Measurements from ENCODE around the gene STAB2. TPM values are rescaled to one million over a fixed set of nuclear protein-coding genes. Genes with fewer than 3 reads are reported as not detected.

The STAB2 gene
- total and polyA plus RNA-seq, 5 experiments from 2014 or later = not detected

DNA sequence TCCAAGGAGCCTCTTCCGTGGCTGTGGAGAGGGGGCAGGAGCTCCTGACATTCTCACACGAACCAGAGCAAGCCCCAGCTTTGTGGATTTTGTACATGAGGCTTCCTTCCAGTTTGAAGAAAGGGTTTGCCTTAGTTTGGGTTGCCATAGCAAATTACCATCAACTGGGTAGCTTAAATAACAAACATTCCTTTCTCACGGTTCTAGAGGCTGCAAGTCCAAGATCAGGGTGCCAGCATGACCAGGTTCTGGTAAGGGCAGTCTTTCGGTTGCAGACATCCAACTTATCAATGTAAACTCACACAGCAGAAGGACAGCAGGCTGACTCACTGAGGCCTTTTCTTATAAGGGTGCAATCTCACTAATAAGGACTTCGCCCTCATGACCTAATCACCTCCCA is 25.9 kb upstream of the STAB2 start:
- Mint-ChIP-seq H3K36me3 (peaks cover 0 to 19% (median 0%) of the 10 kb centered on the region in 3 donors), H3K27ac (no peak overlapping the region), H3K9me3 (peaks cover 6 to 34% (median 18%) of the 10 kb centered on the region in 9 donors), H3K4me3 (no peak overlapping the region), H3K4me1 (no peaks in the 10 kb centered on the region), H3K27me3 (peaks cover 15 to 62% (median 21%) of the 10 kb centered on the region in 5 donors)
- DNase-seq (no peak), ATAC-seq (no peak)
- POLR2A ChIA-PET = no interaction called here

DNA sequence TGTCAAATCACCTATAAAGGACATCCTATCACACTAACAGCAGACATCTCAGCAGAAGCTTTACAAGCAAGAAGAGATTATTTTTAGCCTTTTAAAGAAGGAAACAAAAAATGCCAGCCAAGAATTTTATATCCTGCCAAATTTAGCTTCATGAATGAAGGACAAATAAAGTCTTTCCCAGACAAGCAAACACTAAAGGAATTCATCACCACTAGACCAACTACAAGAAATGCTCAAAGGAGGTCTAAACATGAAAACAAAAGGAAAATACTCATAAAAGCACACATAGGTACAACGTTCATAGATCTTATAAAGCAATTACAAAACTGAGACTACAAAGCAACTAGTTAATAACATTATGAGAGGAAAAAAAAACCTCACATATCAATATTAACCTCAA is 20.7 kb upstream of the STAB2 start:
- H3K36me3 Mint-ChIP-seq = peaks cover 2 to 37% (median 3%) of the 10 kb centered on the region in 3 donors

DNA sequence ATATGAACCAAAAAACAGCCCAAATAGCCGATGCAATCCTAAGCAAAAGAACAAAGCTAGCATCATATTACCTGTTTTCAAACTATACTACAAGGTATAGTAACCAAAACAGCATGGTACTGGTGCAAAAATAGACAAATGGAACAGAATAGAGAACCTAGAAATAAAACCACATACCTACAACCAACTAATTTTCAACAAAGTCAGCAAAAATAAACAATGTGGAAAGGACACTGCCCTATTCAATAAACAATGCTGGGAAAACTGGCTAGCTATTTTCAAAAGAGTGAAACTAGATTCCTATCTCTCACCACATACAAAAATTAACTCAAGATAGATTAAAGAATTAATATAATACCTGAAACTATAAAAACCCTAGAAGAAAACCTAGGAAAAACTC is 17.8 kb upstream of the STAB2 start:
- Mint-ChIP-seq H3K4me3 (no peak overlapping the region), H3K27ac (no peak overlapping the region), H3K27me3 (peaks cover 47 to 71% (median 57%) of the 10 kb centered on the region in 5 donors), H3K4me1 (no peaks in the 10 kb centered on the region), H3K36me3 (peaks cover 2 to 32% (median 3%) of the 10 kb centered on the region in 3 donors), H3K9me3 (peaks cover 11 to 43% (median 37%) of the 10 kb centered on the region in 9 donors)
- DNase-seq (no peak), ATAC-seq (no peak)
- POLR2A ChIA-PET = no interaction called here

More for the DNA sequence above, 20.7 kb upstream of the STAB2 start:
- Mint-ChIP-seq H3K4me1 (no peaks in the 10 kb centered on the region), H3K4me3 (no peak overlapping the region), H3K27ac (no peak overlapping the region), H3K27me3 (peaks cover 46 to 72% (median 50%) of the 10 kb centered on the region in 5 donors), H3K9me3 (peaks cover 13 to 53% (median 41%) of the 10 kb centered on the region in 9 donors)
- ATAC-seq (no peak), DNase-seq (no peak)
- POLR2A ChIA-PET = no interaction called here

DNA sequence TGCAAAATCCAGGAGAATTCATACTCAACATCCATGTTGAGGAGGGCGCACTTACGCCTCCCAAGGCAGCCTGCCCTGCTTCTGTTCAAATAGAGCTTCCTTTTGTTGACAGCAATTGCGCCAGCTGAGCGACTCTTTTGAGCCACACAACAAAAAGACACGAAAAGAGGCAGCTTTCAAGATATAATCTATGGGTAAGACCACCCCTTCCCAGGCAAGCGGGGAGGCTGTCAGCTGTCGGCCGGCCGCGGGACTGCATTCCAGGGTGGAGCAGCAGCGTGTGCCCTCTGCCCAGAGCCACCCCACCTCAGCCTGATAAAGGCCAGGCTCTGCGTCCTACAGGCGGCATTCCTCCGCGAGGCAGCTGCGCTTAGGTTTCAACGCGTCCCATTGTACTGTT is 15.8 kb upstream of the STAB2 start:
- POLR2A ChIA-PET = no interaction called here
- Mint-ChIP-seq H3K4me1 (peaks cover 4 to 11% (median 8%) of the 10 kb centered on the region in 4 donors), H3K4me3 (no peak overlapping the region), H3K36me3 (peaks cover 2 to 17% (median 3%) of the 10 kb centered on the region in 3 donors), H3K27ac (no peak overlapping the region), H3K27me3 (peaks cover 60 to 86% (median 72%) of the 10 kb centered on the region in 5 donors), H3K9me3 (peaks cover 3 to 29% (median 19%) of the 10 kb centered on the region in 9 donors)
- DNase-seq (no peak), ATAC-seq (no peak)

DNA sequence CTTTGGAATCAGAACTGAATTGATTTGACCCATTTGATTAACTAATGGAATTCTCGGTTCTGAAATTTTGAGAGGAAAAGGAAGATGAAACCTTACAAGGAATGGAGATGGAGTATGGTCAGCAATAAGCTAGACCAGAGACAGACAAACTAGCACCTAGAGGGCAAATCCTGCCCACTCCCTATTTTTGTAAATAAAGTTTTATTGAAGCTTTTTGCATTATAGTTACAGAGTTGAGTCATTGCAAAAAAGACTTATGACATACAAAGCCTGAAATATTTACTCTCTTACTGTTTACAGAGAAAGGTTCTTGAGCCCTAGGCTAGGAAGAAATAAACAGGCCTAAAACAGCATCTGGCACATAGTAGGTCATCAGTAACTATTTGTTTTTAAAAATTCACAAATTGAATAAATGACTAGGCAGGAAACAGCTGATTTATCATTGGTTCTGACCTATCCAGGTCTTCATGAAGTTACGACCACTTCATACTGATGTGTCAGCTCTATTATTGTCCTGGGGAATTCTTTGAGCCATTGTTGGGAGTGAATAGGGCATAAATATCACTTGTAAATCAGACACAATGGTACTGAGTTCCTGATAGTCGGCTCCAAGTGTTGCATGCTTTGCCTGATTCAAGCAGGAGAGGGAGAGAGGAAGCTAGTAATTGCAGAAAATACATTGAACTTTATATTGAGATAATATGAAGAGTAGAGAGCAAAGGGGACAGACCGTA is 14.6 kb upstream of the STAB2 start:
- Mint-ChIP-seq H3K27ac (no peak overlapping the region), H3K9me3 (peaks cover 3 to 18% (median 7%) of the 10 kb centered on the region in 9 donors), H3K36me3 (peaks cover 0 to 5% (median under 1%) of the 10 kb centered on the region in 3 donors), H3K27me3 (peaks cover 57 to 80% (median 72%) of the 10 kb centered on the region in 5 donors), H3K4me1 (peaks cover 4 to 11% (median 8%) of the 10 kb centered on the region in 4 donors), H3K4me3 (no peak overlapping the region)
- ATAC-seq = no peak
- POLR2A ChIA-PET = no interaction called here
- no peak for DNase-seq

DNA sequence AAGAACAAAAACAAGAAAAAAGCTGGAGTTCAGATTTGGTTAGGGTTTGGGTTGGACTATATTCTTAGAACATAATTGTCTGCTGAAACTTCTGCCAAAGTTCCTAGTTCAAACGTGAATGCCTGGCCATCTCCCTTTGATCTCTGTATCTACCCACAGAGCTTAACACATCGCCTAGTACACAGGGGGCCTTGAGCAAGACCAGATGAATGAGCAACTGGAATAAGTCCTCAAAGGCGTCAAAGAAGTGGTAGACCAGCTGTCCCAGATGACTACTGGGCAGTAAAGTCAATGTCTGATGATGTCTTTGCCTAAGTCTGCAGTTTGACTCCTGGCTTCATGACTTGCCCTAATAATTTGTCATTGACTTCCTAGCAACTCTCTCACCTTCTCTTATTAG is 13.9 kb upstream of the STAB2 start:
- Mint-ChIP-seq H3K4me1 (peaks cover 4 to 11% (median 8%) of the 10 kb centered on the region in 4 donors), H3K27ac (no peak overlapping the region), H3K4me3 (no peak overlapping the region), H3K36me3 (no peaks in the 10 kb centered on the region), H3K27me3 (peaks cover 53 to 75% (median 67%) of the 10 kb centered on the region in 5 donors), H3K9me3 (peaks cover 0 to 12% (median under 1%) of the 10 kb centered on the region in 9 donors)
- POLR2A ChIA-PET = no interaction called here
- no peak for DNase-seq
- ATAC-seq = no peak

DNA sequence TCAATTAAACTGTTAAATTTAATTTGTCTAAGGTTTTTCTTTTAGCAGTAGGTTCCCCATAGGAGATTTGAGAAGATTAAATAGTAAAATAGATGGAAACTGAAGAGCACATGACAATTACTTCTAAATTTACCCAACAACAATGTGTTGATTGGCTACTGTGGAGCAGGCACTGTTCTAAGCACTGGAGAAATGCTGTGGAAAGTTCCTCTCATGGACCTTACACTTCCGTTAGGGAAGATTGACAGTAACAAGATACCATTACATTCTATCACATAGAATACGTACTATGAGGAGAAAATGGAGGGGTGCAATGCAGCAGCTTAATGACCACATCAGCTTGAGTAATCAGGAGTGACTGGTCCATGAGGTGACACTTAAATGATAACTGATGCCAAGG is 8.1 kb upstream of the STAB2 start:
- Mint-ChIP-seq H3K27me3 (peaks cover 23 to 54% (median 37%) of the 10 kb centered on the region in 5 donors), H3K4me3 (no peak overlapping the region)
- POLR2A ChIA-PET = interaction anchor here (0.6 kb wide), 1 partner anchor 387 kb away, joined by 3 read pairs; the partner anchor contains the start of gene TDG

DNA sequence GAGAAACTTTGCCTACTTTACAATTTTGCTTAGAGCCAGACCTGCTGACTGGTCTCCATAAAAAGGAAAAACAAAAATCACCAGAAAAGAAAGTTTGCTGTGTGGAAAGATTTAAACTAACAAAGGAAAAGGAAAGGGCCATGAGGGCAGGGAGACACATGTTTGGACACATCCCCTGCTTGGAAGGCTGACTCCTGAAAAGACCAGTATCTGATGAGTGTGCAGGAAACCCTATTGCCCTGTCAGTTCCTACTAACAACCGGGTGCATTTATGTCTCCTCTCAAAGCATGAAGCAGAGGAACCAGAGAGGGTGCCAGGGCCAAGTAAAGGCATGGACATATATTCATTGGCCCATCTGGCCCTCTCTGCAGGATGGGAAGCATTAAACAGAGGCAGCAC is 7.0 kb upstream of the STAB2 start:
- no peaks in the 10 kb centered on the region for H3K36me3 Mint-ChIP-seq
- DNase-seq (no peak), ATAC-seq (no peak)
- no peaks in the 10 kb centered on the region for H3K9me3 Mint-ChIP-seq
- no peak overlapping the region for H3K4me3 Mint-ChIP-seq
- POLR2A ChIA-PET = no interaction called here
- peaks cover 3 to 6% (median 5%) of the 10 kb centered on the region in 4 donors for H3K4me1 Mint-ChIP-seq
- peaks cover 17 to 55% (median 34%) of the 10 kb centered on the region in 5 donors for H3K27me3 Mint-ChIP-seq
- H3K27ac Mint-ChIP-seq = no peak overlapping the region

More for the DNA sequence above, 8.1 kb upstream of the STAB2 start:
- Mint-ChIP-seq H3K9me3 (no peaks in the 10 kb centered on the region), H3K36me3 (no peaks in the 10 kb centered on the region), H3K4me1 (peaks cover 4 to 11% (median 8%) of the 10 kb centered on the region in 4 donors), H3K27ac (no peak overlapping the region)
- ATAC-seq = no peak
- DNase-seq = no peak

DNA sequence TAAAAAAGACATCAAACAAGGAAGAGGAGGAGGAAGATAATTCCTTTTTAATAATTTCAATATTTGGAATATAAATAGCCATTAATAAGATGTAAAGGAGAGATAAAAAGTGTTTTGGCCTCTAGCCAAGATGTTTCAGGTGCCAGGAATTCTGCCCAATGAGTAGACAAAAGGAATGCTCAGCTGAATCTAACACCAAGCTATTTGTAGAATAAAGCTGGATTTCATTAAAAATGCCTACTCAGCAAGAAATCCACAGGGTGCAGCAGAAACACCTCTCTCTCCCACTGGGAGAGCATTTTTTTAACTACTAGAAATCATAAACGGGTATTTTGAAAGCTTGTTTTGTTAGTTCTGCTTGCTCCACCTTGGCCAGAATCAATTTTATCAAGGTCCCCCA is 4.1 kb upstream of the STAB2 start:
- no peak overlapping the region for H3K27ac Mint-ChIP-seq
- no peaks in the 10 kb centered on the region for H3K9me3 Mint-ChIP-seq
- ATAC-seq (no peak), DNase-seq (no peak)
- POLR2A ChIA-PET = no interaction called here
- H3K4me1 Mint-ChIP-seq = no peaks in the 10 kb centered on the region
- H3K36me3 Mint-ChIP-seq = no peaks in the 10 kb centered on the region
- H3K4me3 Mint-ChIP-seq = no peak overlapping the region
- peaks cover 11 to 47% (median 15%) of the 10 kb centered on the region in 5 donors for H3K27me3 Mint-ChIP-seq

DNA sequence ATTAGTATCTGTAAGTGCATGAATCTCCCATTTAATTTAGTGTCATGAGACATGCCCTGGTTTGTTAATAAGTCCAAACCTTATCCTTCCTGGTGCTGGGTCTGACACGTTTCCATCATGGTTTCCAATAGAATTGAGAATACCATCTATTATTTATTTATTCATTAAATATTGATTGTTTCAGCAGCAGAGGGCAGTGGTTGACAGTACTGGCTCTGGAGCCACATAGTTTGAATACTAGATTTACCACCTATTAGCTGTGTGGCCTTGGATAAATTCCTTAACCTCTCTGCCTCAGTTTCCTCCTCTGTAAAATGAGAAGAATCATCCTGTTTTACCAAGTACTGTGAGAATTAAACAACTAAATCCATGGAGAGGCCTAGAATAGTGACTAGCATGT is 941 bp upstream of the STAB2 start:
- POLR2A ChIA-PET = no interaction called here
- no peaks in the 10 kb centered on the region for H3K4me1 Mint-ChIP-seq
- H3K4me3 Mint-ChIP-seq = no peak overlapping the region
- ATAC-seq (no peak), DNase-seq (no peak)
- H3K36me3 Mint-ChIP-seq = no peaks in the 10 kb centered on the region
- H3K9me3 Mint-ChIP-seq = no peaks in the 10 kb centered on the region
- H3K27me3 Mint-ChIP-seq = peaks cover 2 to 29% (median 10%) of the 10 kb centered on the region in 5 donors
- H3K27ac Mint-ChIP-seq = no peak overlapping the region

DNA sequence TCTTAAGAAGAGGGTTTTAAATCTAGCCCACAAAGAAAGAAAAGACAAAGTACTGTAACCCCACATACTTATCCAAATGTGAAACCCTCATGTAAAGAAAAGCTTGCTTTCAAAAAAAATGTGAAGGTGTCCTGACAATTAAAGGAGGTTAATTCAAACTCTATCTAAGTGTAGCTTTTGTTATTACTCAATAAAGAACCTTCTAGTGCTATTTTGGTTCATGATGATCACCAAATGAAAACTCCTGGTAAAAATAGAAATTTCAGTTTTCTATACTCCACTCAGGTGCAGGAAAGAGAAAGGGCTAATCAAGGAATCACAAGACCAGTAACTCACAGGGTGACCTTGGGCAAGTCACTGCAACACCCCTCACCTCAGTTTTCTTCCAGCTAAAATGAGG is 1.6 kb downstream of the STAB2 start:
- peaks cover 0 to 5% (median 0%) of the 10 kb centered on the region in 3 donors for H3K36me3 Mint-ChIP-seq
- no peak for DNase-seq
- peaks cover 0 to 10% (median 0%) of the 10 kb centered on the region in 9 donors for H3K9me3 Mint-ChIP-seq
- no peaks in the 10 kb centered on the region for H3K4me1 Mint-ChIP-seq
- H3K27ac Mint-ChIP-seq = no peak overlapping the region
- H3K4me3 Mint-ChIP-seq = no peak overlapping the region
- ATAC-seq = no peak
- POLR2A ChIA-PET = no interaction called here
- H3K27me3 Mint-ChIP-seq = peaks cover 6 to 12% (median 10%) of the 10 kb centered on the region in 5 donors

DNA sequence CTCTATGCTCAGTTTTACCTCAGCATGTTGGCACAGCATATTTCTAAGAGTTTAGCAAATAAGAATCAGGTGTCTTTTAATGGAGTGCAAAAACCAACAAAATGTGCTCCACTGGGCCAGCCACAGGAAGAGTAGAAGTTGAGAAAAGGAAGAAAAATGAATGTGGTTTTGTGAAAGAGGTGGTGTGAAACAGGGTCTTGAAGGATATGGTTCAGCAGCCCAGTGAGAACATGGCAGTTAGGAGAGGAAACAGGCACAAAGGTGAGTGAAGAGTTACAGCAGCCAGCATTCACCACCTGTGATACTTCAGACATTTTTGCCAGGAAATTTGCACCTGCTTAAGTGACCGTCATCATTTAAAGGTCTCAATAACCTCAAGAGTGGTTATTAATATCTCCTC is 2.4 kb downstream of the STAB2 start:
- DNase-seq (no peak), ATAC-seq (no peak)
- Mint-ChIP-seq H3K9me3 (peaks cover 0 to 10% (median 0%) of the 10 kb centered on the region in 9 donors), H3K27me3 (peaks cover 4 to 11% (median 6%) of the 10 kb centered on the region in 5 donors), H3K36me3 (peaks cover 0 to 13% (median 0%) of the 10 kb centered on the region in 3 donors), H3K27ac (no peak overlapping the region), H3K4me3 (no peak overlapping the region), H3K4me1 (no peaks in the 10 kb centered on the region)
- POLR2A ChIA-PET = no interaction called here

DNA sequence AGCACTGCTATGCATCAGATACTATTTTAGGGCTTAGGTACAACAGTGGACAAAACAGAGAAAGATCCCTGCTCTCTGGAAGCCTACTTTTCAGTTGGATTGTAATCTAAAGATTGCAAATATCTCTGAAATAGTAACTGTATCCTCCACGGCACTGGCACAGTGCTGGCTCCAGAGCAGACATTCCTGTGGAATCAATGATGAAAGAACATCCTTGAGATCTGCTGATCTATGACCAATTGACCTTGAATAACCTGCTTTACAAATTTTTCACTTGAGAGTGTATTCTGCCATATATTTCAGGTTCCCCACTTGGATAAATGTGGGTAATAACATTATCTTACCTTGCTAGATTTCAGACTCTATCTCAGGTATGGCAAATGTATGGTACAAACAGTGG is 3.2 kb downstream of the STAB2 start:
- ATAC-seq (no peak), DNase-seq (no peak)
- Mint-ChIP-seq H3K27ac (no peak overlapping the region), H3K27me3 (peaks cover 0 to 11% (median 6%) of the 10 kb centered on the region in 5 donors), H3K36me3 (peaks cover 0 to 13% (median 0%) of the 10 kb centered on the region in 3 donors), H3K9me3 (peaks cover 0 to 10% (median 0%) of the 10 kb centered on the region in 9 donors), H3K4me3 (no peak overlapping the region), H3K4me1 (no peaks in the 10 kb centered on the region)
- POLR2A ChIA-PET = no interaction called here
